ENCODE measurements around the gene C15orf62.

The C15orf62 gene

GRCh38 chr15:40815042-40815698, 45.4 kb downstream of the C15orf62 start:
- TF ChIP-seq ELF4 (IDR thresholded peaks at IDR 0.05), result no peak
- TF ChIP-seq FOXK2 (IDR thresholded peaks at IDR 0.05), result no peak
- ChIA-PET CTCF (interaction anchor here (1.0 kb wide), 1 partner anchor 42 kb away, joined by 3 read pairs; no protein-coding TSS in a partner anchor), POLR2A (interaction anchor here (0.9 kb wide), 1 partner anchor 8 kb away, joined by 5 read pairs; the partner anchor contains the start of genes DNAJC17 and ZFYVE19)
- DNase-seq (ENCODE audit: extremely low spot score), result no peak

- no peak for DNase-seq (ENCODE audit: extremely low spot score)
- ChIA-PET CTCF (interaction anchor here (1.4 kb wide), 1 partner anchor 39 kb away, joined by 3 read pairs; no protein-coding TSS in a partner anchor), POLR2A (no interaction called here)
- TF ChIP-seq TARDBP (IDR thresholded peaks at IDR 0.05), result no peak
- no peak for TF ChIP-seq ZNF384 (IDR thresholded peaks at IDR 0.05)
- TF ChIP-seq PKNOX1 (IDR thresholded peaks at IDR 0.05), result no peak
- no peak for TF ChIP-seq NFRKB (IDR thresholded peaks at IDR 0.05)
- TF ChIP-seq CTBP1 (IDR thresholded peaks at IDR 0.05; ENCODE audit: borderline replicate concordance), result no peak
- TF ChIP-seq ARNT (IDR thresholded peaks at IDR 0.05), result no peak
These were observed 49.3 kb downstream of the C15orf62 start for GRCh38 chr15:40819048-40819447.

- POLR2A ChIA-PET, result no interaction called here
- TF ChIP-seq FOXM1 (IDR thresholded peaks at IDR 0.05; ENCODE audit: borderline replicate concordance) (no peak), ZNF384 (IDR thresholded peaks at IDR 0.05) (no peak), CTBP1 (IDR thresholded peaks at IDR 0.05; ENCODE audit: borderline replicate concordance) (no peak), ARNT (IDR thresholded peaks at IDR 0.05) (no peak)
- CTCF ChIA-PET, result no interaction called here
- no peak for DNase-seq (ENCODE audit: extremely low spot score)
These were observed 51.4 kb downstream of the C15orf62 start for GRCh38 chr15:40821195-40821594.
